ENCODE data around the gene MRPL12. TPM values are rescaled to one million over a fixed set of nuclear protein-coding genes. Genes with fewer than 3 reads are reported as not detected.

MRPL12 gene
- total and polyA plus RNA-seq, 2 of the 8 experiments (the other 6 are each of a cell fraction or from before 2014, with no cell fraction given) = 120 to 141 TPM

DNA sequence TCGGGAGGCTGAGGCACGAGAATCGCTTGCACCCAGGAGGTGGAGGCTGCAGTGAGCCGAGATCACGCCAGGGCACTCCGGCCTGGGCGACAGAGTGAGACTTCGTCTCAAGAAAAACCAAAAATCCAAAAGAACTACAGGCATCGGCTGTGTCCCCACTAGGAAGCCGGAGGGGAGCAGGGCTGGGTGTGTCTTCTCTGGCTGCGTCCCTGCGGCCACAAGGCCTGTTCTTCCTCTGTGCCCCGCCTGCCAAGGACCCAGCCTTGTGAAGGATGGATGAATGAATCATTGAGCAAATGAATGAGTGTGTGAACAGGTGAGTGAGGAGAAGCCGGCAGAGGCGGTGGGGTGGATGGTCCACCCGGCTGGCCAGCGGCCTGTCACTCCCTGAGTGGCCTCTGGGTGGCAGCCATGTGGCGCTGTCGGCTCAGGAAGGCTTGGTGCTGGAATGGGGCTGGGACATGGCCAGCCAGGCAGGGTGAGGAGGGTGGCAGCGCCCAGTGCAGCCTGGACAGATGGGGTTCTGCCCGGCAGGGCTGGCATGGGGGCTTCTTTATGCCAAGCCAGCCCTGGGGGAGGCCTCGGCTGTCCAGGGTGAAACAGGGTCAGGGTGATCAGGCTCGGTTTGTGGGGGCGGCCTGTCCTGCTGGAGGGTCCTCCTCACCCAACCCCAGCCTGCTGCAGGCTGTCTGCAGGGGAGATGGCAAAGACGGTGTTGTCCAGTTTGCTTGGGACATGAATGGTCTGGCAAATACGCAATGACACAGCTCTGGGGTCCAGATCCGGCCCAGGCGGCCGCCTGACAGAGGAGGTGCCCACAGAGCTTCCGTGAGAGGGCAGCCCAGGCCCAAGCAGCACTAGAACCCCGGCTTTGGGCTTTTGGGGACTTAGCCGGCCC lies 30.6 kb downstream of the MRPL12 start:
- Histone ChIP-seq H3K79me2 (ENCODE audit: control insufficient read depth in 1 of 2, insufficient read depth in 2 of 2, low read length in 2 of 2) (no peaks in the 10 kb centered on the region), H2BK120ac (replicated peaks; ENCODE audit: low read depth, low read length) (no peak overlapping the region), H4K91ac (replicated peaks; ENCODE audit: insufficient read length, low read length) (no peak overlapping the region), H3K4me1 (replicated peaks in 1 of 4; ENCODE audit: control insufficient read depth in 3 of 4, insufficient read depth in 4 of 4, low read length in 3 of 4) (peaks cover 0 to 17% (median 5%) of the 10 kb centered on the region in 4 experiments; a peak in 5 of 7 replicates), H3K9me3 (ENCODE audit: insufficient read depth in 2 of 2, low read depth in 1 of 2, low read length in 1 of 2) (no peaks in the 10 kb centered on the region), H3K36me3 (ENCODE audit: control insufficient read depth in 2 of 4, insufficient read depth in 4 of 4, low read length in 3 of 4) (no peaks in the 10 kb centered on the region), H2BK5ac (ENCODE audit: low read depth, low read length) (no peak overlapping the region), H4K5ac (ENCODE audit: insufficient read length, low read depth, low read length) (no peak overlapping the region), H3K4me2 (ENCODE audit: insufficient read depth in 1 of 2, low read depth in 2 of 2, low read length in 2 of 2) (no peak overlapping the region), H2BK20ac (ENCODE audit: low read length) (no peak overlapping the region), H3K4me3 (ENCODE audit: extremely low read depth in 1 of 4, insufficient read depth in 2 of 4, low read depth in 3 of 4, low read length in 4 of 4) (no peak overlapping the region), H3K27me3 (replicated peaks in 1 of 4; ENCODE audit: control insufficient read depth in 3 of 4, extremely low read depth in 1 of 4, insufficient read depth in 3 of 4, low read length in 3 of 4) (no peaks in the 10 kb centered on the region; a peak in 1 of 7 replicates), H3K79me1 (ENCODE audit: low read depth, low read length) (no peaks in the 10 kb centered on the region), H3K27ac (ENCODE audit: low read depth, low read length) (no peak overlapping the region), H3K23ac (ENCODE audit: insufficient read length) (no peak overlapping the region), H2AK5ac (ENCODE audit: low read depth, low read length) (no peak overlapping the region), H3K4ac (replicated peaks; ENCODE audit: insufficient read length, low read depth, low read length) (no peak overlapping the region), H2AFZ (ENCODE audit: low read length) (no peak overlapping the region), H4K20me1 (replicated peaks in 1 of 2; ENCODE audit: control insufficient read depth in 1 of 2, insufficient read depth in 2 of 2, low read length in 2 of 2) (no peaks in the 10 kb centered on the region), H4K8ac (ENCODE audit: extremely low read depth, insufficient read depth, low read length) (no peak overlapping the region), H3K23me2 (ENCODE audit: low read depth, low read length) (no peaks in the 10 kb centered on the region; the same call in 1 of the 2 replicates), H3K9ac (replicated peaks in 1 of 4; ENCODE audit: extremely low read depth in 1 of 4, low read depth in 3 of 4, low read length in 3 of 4) (no peak overlapping the region), H3K56ac (replicated peaks; ENCODE audit: insufficient read length, low read depth, low read length) (no peak overlapping the region), H3K18ac (ENCODE audit: extremely low read depth, low read length) (no peak overlapping the region), H2BK12ac (ENCODE audit: low read depth, low read length) (peak overlapping the region; percentile 50; the same call in 1 of the 2 replicates), H2BK15ac (ENCODE audit: low read length) (0 out of 2 replicates have a peak overlapping the region, but pooled peaks have one; percentile 16), H3K14ac (ENCODE audit: insufficient read length) (no peak overlapping the region)
- peak in 1 of 2 experiments; percentile 97 for DNase-seq (ENCODE audit: low read depth in 1 of 2, low spot score in 2 of 2)
- ChIA-PET CTCF (ENCODE audit: partially characterized antibody) (interaction anchor here (0.6 to 2.9 kb wide), 16 partner anchors 12 to 297 kb away, joined by 3 to 21 read pairs (median 4); partner anchors contain the start of gene MCRIP1), POLR2A (ENCODE audit: partially characterized antibody) (interaction anchor here (0.9 to 25.9 kb wide), 6 partner anchors 12 to 134 kb away, joined by 3 to 348 read pairs (median 4); partner anchors contain the start of genes ARHGDIA, MRPL12 and SLC25A10)
- 55% methylated on average over 30 of the region's 32 CpGs; no CpG with 5 or more reads in 1 of the 2 experiments for WGBS, 2 experiments (ENCODE audit: extremely low coverage in 1 of 2, insufficient coverage in 1 of 2, insufficient read length in 1 of 2, insufficient replicate concordance in 2 of 2, low coverage in 1 of 2, low lambda C conversion rate in 2 of 2, missing lambda C conversion rate in 1 of 2)
- no peak for FAIRE-seq
- TF ChIP-seq MAX (IDR thresholded peaks at IDR 0.05) (peak; percentile 43; the same call in 1 of the 2 replicates), CTCF (IDR thresholded peaks at IDR 0.05; ENCODE audit: control extremely low read depth in 1 of 3, insufficient read depth in 1 of 3, low read depth in 1 of 3, low read length in 3 of 3) (peak; percentile 90 to 96 (median 92)), TEAD4 (IDR thresholded peaks at IDR 0.05; ENCODE audit: low read depth, low read length) (peak; percentile 60; the same call in 1 of the 2 replicates), RAD21 (IDR thresholded peaks at IDR 0.05 in 1 of 2, conservative IDR thresholded peaks at IDR 0.05 in 1 of 2; ENCODE audit: low read depth in 2 of 2, low read length in 2 of 2) (peak; percentile 97 to 98), SIN3A (conservative IDR thresholded peaks at IDR 0.05 in 1 of 2, IDR thresholded peaks at IDR 0.05 in 1 of 2; ENCODE audit: low read depth in 1 of 2, low read length in 2 of 2) (peak in 1 of 2 experiments; percentile 66; a peak in 1 of 4 replicates), GABPA (IDR thresholded peaks at IDR 0.05; ENCODE audit: borderline replicate concordance, insufficient read depth, low read length) (peak; percentile 69; the same call in 1 of the 2 replicates)
